Neural cell (in vitro differentiated cells): ENCODE results near the gene ADAMTS1. TPM values are rescaled to one million over a fixed set of nuclear protein-coding genes. Genes with fewer than 3 reads are reported as not detected.

Source experiments
- H2AFZ ChIP-seq: fragments of 200-600, 300-800 bp; sonication (generic), shearing (Covaris generic); 2 replicates; pipeline ENCODE4 v1.6.0; 2014; ENCODE audit warnings: low read depth, mild to moderate bottlenecking, antibody characterized with exemption, low read length, moderate library complexity
- H3F3A ChIP-seq: fragments of 200-600 bp; shearing (Covaris generic); 2 replicates; pipeline ENCODE4 v1.6.1; 2016; ENCODE audit warnings: mild to moderate bottlenecking, moderate library complexity, mixed read lengths, antibody characterized with exemption, low read length; ENCODE audit not compliant: insufficient read depth, poor library complexity, severe bottlenecking
- H3K27ac ChIP-seq: fragments of 200-600, 300-800 bp; sonication (generic), shearing (Covaris generic); 2 replicates; pipeline ENCODE4 v1.5.1; 2014; ENCODE audit warnings: mild to moderate bottlenecking, low read length, moderate library complexity
- H3K27me3 ChIP-seq: fragments of 300-800, 200-600 bp; sonication (generic), shearing (Covaris generic); 2 replicates; pipeline ENCODE4 v1.6.0; 2014; ENCODE audit warnings: mild to moderate bottlenecking, low read depth, low read length, moderate library complexity; ENCODE audit not compliant: insufficient read depth
- H3K36me3 ChIP-seq: fragments of 300-800, 200-600 bp; sonication (generic), shearing (Covaris generic); 2 replicates; pipeline ENCODE4 v1.5.1; 2014; ENCODE audit warnings: mild to moderate bottlenecking, antibody characterized with exemption, low read length, moderate library complexity; ENCODE audit not compliant: insufficient read depth
- H3K4me2 ChIP-seq: fragments of 300-800, 200-600 bp; sonication (generic), shearing (Covaris generic); 2 replicates; pipeline ENCODE4 v1.6.0; 2014; ENCODE audit warnings: mild to moderate bottlenecking, low read length
- H3K4me3 ChIP-seq: fragments of 300-800, 200-600 bp; sonication (generic), shearing (Covaris generic); 2 replicates; pipeline ENCODE4 v1.5.1; 2014; ENCODE audit warnings: mild to moderate bottlenecking, low read length, moderate library complexity
- H3K79me2 ChIP-seq: fragments of 200-600 bp; shearing (Covaris generic); replicated peaks from 2 replicates; pipeline ENCODE4 v1.6.0; 2014; ENCODE audit warnings: mild to moderate bottlenecking, low read length, moderate library complexity; ENCODE audit not compliant: insufficient read depth
- H3K9ac ChIP-seq: fragments of 300-800, 200-600 bp; sonication (generic), shearing (Covaris generic); 2 replicates; pipeline ENCODE4 v1.6.1; 2016; ENCODE audit warnings: mild to moderate bottlenecking, low read length, mixed read lengths
- H3K9me2 ChIP-seq: fragments of 200-600 bp; shearing (Covaris generic); 2 replicates; pipeline ENCODE4 v1.6.1; 2016; ENCODE audit warnings: mild to moderate bottlenecking, low read length, mixed read lengths; ENCODE audit not compliant: insufficient read depth
- H3K9me3 ChIP-seq: fragments of 200-600, 300-800 bp; sonication (generic), shearing (Covaris generic); 2 replicates; pipeline ENCODE4 v1.6.1; 2016; ENCODE audit warnings: mild to moderate bottlenecking, mixed run types, low read length, moderate library complexity, mixed read lengths
- H4K20me1 ChIP-seq: fragments of 200-600 bp; shearing (Covaris generic); 2 replicates; pipeline ENCODE4 v1.6.1; 2016; ENCODE audit warnings: mild to moderate bottlenecking, mixed run types; ENCODE audit not compliant: insufficient read depth
- EP300 ChIP-seq: fragments of 450-650 bp; conservative IDR thresholded peaks from 2 replicates; pipeline ENCODE4 v1.6.1; 2014; ENCODE audit warnings: antibody characterized with exemption, mild to moderate bottlenecking, moderate library complexity; ENCODE audit not compliant: poor library complexity, severe bottlenecking
- EZH2 ChIP-seq: fragments of 200-600, 300-800 bp; shearing (Covaris generic), sonication (generic); IDR thresholded peaks from 2 replicates; pipeline ENCODE4 v1.6.1; 2014; ENCODE audit warnings: antibody characterized with exemption, low read length, borderline replicate concordance, mild to moderate bottlenecking; ENCODE audit not compliant: insufficient read depth, poor library complexity, severe bottlenecking
- MXI1 ChIP-seq: fragments of 450-650 bp; conservative IDR thresholded peaks from 2 replicates; pipeline ENCODE4 v1.6.1; 2014; ENCODE audit warnings: antibody characterized with exemption, mild to moderate bottlenecking; ENCODE audit not compliant: poor library complexity, severe bottlenecking
- POLR2AphosphoS5 ChIP-seq: IDR thresholded peaks from 2 replicates; pipeline ENCODE4 v1.6.1; 2012
- RAD21 ChIP-seq: fragments of 450-650 bp; conservative IDR thresholded peaks from 2 replicates; pipeline ENCODE4 v1.6.1; 2014; ENCODE audit warnings: antibody characterized with exemption, mild to moderate bottlenecking, moderate library complexity
- REST ChIP-seq: IDR thresholded peaks from 2 replicates; pipeline ENCODE4 v1.6.1; 2012; ENCODE audit warnings: borderline replicate concordance
- SMC3 ChIP-seq: fragments of 450-650 bp; conservative IDR thresholded peaks from 2 replicates; pipeline ENCODE4 v1.6.1; 2014; ENCODE audit warnings: antibody characterized with exemption, mild to moderate bottlenecking, moderate library complexity; ENCODE audit not compliant: poor library complexity
- TAF1 ChIP-seq: IDR thresholded peaks from 2 replicates; pipeline ENCODE4 v1.6.1; 2012; ENCODE audit warnings: low read depth
- polyA minus RNA-seq: library from RNA; depleted of rRNA, polyadenylated mRNA; stranded (reverse); fragments of >200 nt; gene quantifications from 2 replicates; pipeline ENCODE4 v1.2.3, GENCODE V29; 2014
- polyA plus RNA-seq: library from polyadenylated mRNA; depleted of rRNA; stranded (reverse); fragments of >200 nt; gene quantifications from 2 replicates; pipeline ENCODE4 v1.2.3, GENCODE V29; 2014
- TF ChIP-seq, protein P1 (sequence below): fragments of 450-650 bp; IDR thresholded peaks from 2 replicates; pipeline ENCODE4 v1.5.1; 2014; ENCODE audit warnings: antibody characterized with exemption, mild to moderate bottlenecking, moderate library complexity; ENCODE audit not compliant: poor library complexity, severe bottlenecking

The ADAMTS1 gene
- polyA plus RNA-seq (0.84 and 2.7 TPM in 2 replicates), polyA minus RNA-seq (1.3 and 1.5 TPM in 2 replicates)

GRCh38 chr21:26845066-26845758, at the start of gene ADAMTS1:
Gene ADAMTS1, minus strand, starts transcription at chr21:26845409. Its CDS starts 455 bp downstream, at chr21:26844954.
- Histone ChIP-seq H3K36me3 (no peaks in the 10 kb centered on the region), H3K9ac (peak within 1 kb of the TSS; percentile 49), H3K9me2 (no peaks in the 10 kb centered on the region), H3K27me3 (peaks cover 46% of the 10 kb centered on the region), H3K4me3 (peak within 1 kb of the TSS; percentile 90), H4K20me1 (no peaks in the 10 kb centered on the region), H3K79me2 (no peaks in the 10 kb centered on the region), H3F3A (no peaks in the 10 kb centered on the region), H3K27ac (no peak within 1 kb of the TSS), H3K9me3 (no peaks in the 10 kb centered on the region), H3K4me2 (peak within 1 kb of the TSS; percentile 83), H2AFZ (peak within 1 kb of the TSS; percentile 35)
- TF ChIP-seq RAD21 (no peak), EZH2 (no peak)

DNA sequence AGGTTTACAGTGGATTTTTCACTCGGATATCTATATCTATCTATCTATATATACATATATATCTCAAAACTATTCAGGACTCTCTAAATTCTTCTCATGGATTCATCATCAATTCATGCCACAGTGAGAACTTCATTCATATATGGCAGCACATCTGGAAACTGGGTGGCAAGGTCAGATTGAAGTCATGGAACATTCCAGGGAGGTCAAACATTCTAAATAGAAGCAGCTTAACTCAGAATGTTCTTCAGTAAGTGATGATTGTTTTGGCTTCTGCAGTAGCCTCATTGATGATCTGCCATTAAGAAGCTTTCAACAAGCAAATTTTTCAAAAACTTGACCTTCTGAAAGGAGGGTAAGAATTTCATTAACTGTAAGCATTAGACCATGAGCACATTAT, 46.9 kb upstream of the ADAMTS1 start:
- no peaks in the 10 kb centered on the region for H3K9me3 ChIP-seq
- H4K20me1 ChIP-seq = no peaks in the 10 kb centered on the region
- H3K27ac ChIP-seq = no peak overlapping the region
- H3K9me2 ChIP-seq = no peaks in the 10 kb centered on the region
- H3K36me3 ChIP-seq = no peaks in the 10 kb centered on the region
- no peak overlapping the region for H2AFZ ChIP-seq
- no peaks in the 10 kb centered on the region for H3K79me2 ChIP-seq
- H3F3A ChIP-seq = no peaks in the 10 kb centered on the region
- H3K4me2 ChIP-seq = no peak overlapping the region
- no peaks in the 10 kb centered on the region for H3K27me3 ChIP-seq
- H3K9ac ChIP-seq = no peak overlapping the region
- H3K4me3 ChIP-seq = no peak overlapping the region
- TF ChIP-seq SMC3 (no peak), EP300 (no peak), EZH2 (no peak), REST (no peak), TAF1 (no peak), MXI1 (no peak), RAD21 (no peak), POLR2AphosphoS5 (no peak)
- TF ChIP-seq, protein P1, sequence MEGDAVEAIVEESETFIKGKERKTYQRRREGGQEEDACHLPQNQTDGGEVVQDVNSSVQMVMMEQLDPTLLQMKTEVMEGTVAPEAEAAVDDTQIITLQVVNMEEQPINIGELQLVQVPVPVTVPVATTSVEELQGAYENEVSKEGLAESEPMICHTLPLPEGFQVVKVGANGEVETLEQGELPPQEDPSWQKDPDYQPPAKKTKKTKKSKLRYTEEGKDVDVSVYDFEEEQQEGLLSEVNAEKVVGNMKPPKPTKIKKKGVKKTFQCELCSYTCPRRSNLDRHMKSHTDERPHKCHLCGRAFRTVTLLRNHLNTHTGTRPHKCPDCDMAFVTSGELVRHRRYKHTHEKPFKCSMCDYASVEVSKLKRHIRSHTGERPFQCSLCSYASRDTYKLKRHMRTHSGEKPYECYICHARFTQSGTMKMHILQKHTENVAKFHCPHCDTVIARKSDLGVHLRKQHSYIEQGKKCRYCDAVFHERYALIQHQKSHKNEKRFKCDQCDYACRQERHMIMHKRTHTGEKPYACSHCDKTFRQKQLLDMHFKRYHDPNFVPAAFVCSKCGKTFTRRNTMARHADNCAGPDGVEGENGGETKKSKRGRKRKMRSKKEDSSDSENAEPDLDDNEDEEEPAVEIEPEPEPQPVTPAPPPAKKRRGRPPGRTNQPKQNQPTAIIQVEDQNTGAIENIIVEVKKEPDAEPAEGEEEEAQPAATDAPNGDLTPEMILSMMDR = no peak
